Stimulated activated CD4-positive, alpha-beta T cell treated with anti-CD3 and anti-CD28 coated beads, TNF-alpha, amount 100 ng/mL, for 1 hour (primary cell): ENCODE data around the gene SENP1.
"Not testable (repeated sequence)": the region's sequence is repeated elsewhere in the genome, so short reads cannot be mapped to it uniquely, and the experiment has no call there.

Experiments
- DNase-seq, 3 donors: peaks; one replicate each; pipeline ENCODE4 v3.0.0-alpha.2; 2020; ENCODE audit warnings: low read depth in 3 of 3, low spot score in 1 of 3

SENP1 gene

DNA sequence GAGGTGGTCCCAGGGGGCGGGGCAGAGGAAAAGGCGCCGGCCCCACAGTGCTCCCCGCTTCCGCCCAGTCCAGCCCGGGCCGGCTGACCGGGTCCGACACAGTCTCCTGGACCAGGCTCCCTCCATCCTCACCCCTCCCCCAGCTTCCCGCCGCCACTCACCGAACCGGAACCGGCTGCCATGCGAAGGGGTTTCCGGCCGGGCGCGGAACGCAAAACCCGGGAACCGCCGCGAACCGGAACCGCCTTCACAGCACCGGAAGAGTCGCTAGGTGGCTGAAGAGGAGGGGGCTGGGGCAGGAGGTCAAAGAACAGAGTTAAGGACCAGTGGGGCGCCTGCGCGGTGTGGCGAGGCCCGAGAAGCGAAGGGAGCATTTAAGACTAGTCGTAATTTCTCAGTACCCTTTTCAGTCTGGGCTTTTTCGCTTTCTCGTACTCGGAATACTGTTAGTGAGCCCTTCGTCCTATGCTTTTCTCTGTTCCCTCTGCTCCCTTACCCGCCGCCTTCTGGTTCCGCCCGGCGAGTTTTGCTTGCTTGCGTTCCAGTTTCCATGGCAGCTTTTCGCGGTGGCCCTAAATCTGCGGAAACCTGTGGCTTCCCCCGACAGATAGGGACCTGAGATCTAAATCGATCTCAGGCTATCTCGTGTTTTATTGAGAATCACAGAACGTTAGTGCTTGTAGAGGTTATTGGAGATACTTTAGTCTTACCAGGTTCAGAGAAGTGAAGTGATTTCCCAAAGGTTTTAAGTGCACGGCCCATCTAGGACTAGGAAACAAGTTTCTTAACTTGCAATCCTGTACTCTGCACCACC, at the start of gene SENP1:
SENP1 (minus strand) TSS at position 213 of the 814 bp plus-strand sequence. CDS start 4,607 bp downstream, outside the sequence.
- peak; percentile 68 to 84 (median 78) for DNase-seq

DNA sequence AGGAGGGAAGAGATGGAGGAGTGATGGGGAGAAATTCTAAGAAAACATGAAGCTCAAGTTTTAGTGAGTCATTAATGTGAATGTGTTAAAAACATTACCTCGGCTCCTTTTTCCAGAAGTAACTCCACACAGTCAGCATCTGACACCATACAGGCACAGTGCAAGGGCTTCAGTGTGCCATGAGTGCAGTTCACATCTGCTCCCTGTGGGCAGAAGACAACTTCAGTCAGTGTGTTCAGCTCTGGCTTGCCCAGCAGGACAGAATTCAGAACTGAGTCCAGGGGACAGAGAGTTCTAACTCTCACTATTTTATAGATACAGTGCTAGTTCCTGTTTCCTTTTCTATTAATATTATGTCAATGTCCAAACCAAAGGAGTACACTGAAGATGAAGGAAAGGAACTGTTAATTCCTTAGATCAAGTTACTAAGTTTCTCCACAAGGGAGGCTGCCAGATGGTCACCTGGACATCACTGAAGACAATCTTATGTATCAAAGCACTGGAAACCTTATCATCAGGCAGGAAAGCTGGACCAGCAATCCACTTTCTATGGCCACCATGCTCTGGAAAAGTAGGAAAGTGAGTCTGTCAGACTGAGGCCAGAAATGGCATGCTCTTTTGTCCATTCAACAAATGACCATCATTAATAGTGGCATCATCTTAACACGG, 45.4 kb upstream of the SENP1 start:
- DNase-seq, result no peak

DNA sequence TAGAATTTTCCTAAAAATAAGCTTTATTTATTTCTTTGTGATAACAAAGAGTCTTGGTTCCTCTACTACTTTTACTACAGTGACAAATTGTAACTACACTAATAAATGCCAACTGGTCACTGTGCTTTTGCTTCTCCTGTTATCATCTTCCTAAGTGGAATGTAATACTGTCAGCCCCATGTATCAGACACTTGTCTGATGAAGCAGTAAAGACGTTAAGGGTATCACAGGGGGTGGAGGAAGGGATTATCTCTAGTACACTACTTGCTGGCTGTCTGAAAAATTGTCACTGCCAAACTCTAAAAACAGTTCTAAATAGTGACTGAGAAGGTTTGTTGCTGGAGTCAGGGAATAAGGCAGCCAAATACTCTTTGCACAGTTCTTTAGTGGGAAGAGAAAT, 40.1 kb upstream of the SENP1 start:
- no peak for DNase-seq

GRCh38 chr12:48143898-48144297, 38.0 kb upstream of the SENP1 start:
- DNase-seq, result no peak

DNA sequence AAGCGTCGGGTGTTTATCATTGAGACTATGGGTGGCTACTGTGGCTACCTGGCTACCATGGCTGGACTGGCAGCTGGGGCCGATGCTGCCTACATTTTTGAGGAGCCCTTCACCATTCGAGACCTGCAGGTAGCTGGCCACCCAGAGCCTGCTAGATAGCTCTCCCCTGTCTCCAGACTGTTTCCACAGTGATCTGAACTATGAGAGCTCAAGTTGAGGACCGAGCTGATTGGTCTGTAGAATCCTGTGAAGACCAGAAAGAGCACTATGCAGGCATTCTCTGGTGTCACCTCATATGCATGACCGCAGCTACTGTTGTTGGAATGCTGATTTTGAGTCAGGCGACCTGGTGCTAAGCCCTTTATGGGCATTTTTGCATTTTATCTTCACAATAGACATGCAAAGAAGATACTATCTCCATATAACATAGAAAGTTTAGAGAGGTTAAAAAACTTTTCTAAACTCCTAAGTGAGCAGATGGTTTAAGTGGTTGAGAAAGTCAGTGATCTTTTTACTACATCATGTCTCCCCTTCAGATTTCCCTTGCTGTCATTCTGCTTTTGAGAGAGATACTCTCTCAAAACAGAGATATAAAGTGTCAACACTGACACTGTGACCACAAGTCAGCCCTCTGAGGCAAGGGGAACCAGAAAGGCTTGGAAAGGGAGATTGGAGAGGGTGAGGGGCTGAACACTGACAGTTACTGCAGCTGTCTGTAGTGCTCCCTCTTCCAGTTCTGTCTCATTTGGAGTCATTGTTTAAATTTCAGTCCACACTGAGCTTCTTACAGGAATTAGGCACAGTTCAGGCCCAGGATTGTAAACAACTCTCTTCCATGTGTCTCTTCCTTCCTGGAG, 37.2 kb upstream of the SENP1 start:
- no peak for DNase-seq

DNA sequence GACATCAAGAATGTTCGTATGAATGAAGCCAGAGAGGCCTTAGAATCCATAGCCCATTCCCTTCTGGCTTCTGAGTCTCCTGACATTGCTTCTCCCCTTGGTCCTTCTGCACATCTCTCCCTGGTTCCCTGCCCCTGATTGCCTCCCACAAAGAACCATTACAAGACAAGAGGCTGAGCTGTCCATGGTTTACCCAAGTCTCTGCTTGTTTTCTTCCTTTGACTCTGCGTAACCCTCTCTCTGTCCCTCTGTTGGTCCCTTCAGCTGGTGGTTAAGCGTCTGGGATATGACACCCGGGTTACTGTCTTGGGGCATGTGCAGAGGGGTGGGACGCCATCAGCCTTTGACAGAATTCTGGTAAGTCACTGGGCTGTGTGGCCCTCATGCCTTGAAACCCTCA, 29.1 kb upstream of the SENP1 start:
- no peak for DNase-seq

- no peak for DNase-seq
Measured at GRCh38 chr12:48132826-48133225, 26.9 kb upstream of the SENP1 start.

DNA sequence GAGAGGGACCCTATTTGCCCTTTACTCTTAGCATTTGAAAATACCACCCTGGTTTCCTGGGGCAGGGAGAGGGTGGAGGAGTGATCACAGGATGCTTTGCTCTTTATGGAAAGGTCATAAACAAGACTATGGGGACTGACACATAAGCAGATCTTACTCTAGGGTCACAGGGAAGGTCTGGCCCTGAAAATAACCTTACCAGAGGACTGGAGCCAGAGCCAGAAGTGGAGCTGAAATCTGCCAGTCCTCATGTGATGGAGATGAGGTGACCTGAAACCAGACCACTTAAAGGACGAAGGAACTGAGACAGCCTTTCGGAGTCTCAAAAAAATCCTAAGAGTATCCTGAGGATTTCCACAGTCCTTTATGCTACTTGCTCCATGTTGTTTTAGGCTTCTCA, 25.6 kb upstream of the SENP1 start:
- DNase-seq, result no peak

GRCh38 chr12:48129376-48129775, 23.5 kb upstream of the SENP1 start:
- DNase-seq, result no peak

GRCh38 chr12:48128800-48129199, 22.9 kb upstream of the SENP1 start:
- no peak for DNase-seq

DNA sequence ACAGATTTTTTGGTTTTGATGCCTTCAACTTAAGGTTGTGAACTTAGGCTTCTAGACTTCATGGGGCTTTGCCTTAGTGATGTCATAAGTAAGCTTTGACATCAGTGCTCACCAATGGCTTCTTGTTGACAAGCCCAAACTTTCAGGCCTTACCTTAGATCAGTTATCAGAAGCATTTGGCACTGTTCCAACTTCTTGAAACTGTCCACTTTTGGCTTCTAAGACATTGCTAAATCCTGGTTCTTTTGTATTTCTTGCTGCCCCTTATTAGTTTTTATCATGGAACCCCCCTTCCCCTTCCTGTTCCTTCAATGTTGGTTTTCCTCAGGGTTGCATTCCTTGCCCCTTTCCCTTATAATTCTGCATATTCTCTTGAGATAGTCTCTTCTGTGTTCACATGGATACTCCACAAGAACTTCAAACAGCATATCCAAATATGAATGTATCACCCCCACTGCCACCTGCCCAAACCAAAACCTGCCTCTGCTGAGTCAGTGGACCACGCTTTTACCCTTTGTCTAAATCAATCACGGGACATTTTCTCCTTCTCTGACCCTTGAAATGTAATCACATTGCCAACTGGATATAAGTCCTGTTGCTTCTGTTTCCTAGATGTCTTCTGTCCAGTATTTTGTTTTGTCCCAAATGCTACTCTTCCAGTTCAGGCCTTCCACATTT, 21.2 kb upstream of the SENP1 start:
- DNase-seq, result no peak

DNA sequence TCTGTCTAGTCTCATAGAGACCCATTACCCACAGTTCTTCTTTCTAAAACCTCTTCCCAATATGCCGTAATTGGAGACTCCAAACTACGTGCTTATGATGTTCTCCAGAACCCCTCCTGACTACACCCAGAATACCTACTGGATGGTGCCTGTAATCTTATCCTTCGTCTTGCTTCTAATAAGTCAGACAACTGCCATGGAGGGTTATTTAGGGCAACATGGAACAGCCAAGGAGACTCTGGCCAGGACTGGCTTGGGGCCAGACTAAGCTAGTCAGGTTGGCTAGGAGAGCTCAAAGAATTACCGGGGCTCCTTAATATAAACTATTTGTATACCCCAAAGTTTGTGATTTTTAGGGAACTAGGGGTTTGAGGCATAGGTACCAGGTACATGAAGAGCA, 20.1 kb upstream of the SENP1 start:
- no peak for DNase-seq

DNA sequence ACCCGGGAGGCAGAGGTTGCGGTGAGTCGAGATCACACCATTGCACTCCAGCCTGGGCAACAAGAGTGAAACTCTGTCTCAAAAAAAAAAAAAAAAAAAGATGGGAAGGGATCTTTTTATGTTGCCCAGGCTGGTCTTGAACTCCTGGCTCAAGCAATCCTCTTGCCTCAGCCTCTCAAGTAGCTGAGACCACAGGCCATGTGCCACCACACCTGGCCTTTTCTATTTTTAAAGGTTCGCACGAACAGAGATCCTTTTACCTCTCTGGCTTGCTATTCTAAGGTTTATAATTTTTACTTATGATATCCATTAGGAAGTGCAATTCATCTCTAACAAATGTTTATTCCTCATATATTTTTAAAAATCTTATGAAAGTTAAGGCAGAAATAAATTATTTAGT, 19.7 kb upstream of the SENP1 start:
- not testable (repeated sequence) for DNase-seq

DNA sequence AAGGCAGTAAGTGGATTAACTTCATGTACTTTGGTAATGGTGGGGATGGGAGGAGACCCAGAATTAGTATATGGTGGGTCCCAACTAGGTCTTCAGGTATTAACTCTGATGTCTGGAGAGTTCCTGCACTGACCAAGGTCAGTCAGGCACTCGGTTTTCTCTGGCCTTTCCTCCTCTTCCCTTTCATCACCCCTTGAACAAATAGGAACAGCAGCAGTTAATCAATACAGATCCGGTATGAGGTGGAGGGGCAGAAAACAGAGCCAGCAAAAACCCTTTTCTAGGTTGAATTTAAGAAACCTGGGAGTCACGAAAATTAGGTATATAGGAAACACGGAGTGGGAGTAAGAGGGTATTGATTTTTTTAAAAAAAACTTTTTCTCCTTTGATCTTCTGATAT, 17.3 kb upstream of the SENP1 start:
- no peak for DNase-seq

- no peak for DNase-seq
Measured at GRCh38 chr12:48122065-48122834, 16.4 kb upstream of the SENP1 start.

DNA sequence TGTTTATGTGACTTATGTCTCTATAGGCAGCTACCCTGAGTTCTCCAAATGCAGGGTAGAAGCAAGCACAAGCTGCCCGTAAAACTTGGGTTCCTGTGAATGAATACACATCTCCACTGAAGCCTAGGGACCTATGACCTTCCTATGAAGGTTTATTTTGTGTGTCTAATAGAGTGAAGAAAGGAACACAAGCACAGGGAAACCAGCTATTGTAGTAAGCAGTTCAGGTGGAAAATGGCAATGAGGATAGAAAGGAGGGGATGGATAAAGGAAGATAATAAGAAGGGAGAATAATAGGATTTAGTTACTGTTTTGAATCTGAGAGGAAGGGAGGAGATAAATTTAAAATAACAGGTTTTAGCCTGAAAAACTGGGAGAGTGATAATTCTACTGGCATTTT, 15.6 kb upstream of the SENP1 start:
- no peak for DNase-seq

GRCh38 chr12:48119834-48120195, 13.9 kb upstream of the SENP1 start:
- no peak for DNase-seq

- DNase-seq, result peak in 2 of 3 donors; percentile 28 to 39
Measured at GRCh38 chr12:48119078-48119833, 13.4 kb upstream of the SENP1 start, which contains the start of gene PFKM. TSS of gene PFKM (plus strand) at chr12:48119364. CDS start at chr12:48122775, 3,411 bp downstream.

- DNase-seq, result no peak
Measured at GRCh38 chr12:48118284-48118871, 12.5 kb upstream of the SENP1 start.
